ENCODE results near the gene TMEM200B. TPM values are rescaled to one million over a fixed set of nuclear protein-coding genes. Genes with fewer than 3 reads are reported as not detected.

TMEM200B gene
- total RNA-seq, 1 experiment from 2014 or later: 1.1 TPM

- Histone ChIP-seq H3K27me3 (replicated peaks; ENCODE audit: insufficient read depth, low read depth, low read length, poor library complexity) (no peaks in the 10 kb centered on the region), H3K36me3 (ENCODE audit: insufficient read depth, low read length, poor library complexity, severe bottlenecking) (peaks cover 54% of the 10 kb centered on the region), H3K9me3 (ENCODE audit: low read depth, low read length, poor library complexity, severe bottlenecking) (no peaks in the 10 kb centered on the region), H3K4me1 (ENCODE audit: insufficient read depth, low read length, poor library complexity, severe bottlenecking) (peaks cover 3% of the 10 kb centered on the region), H3K4me3 (ENCODE audit: low read depth, low read length, poor library complexity, severe bottlenecking) (no peak overlapping the region), H3K27ac (ENCODE audit: low read depth, low read length, poor library complexity, severe bottlenecking) (no peak overlapping the region)
- no TSS peak for BruUV-seq (replicated peaks)
- ChIA-PET POLR2A (ENCODE audit: low non-redundant PET) (interaction anchor here (0.6 kb wide), 1 partner anchor 48 kb away, joined by 6 read pairs; no protein-coding TSS in a partner anchor), CTCF (no interaction called here)
- no peak for DNase-seq (ENCODE audit: low spot score)
- no peak for TF ChIP-seq EZH2 (IDR thresholded peaks at IDR 0.05; ENCODE audit: borderline replicate concordance, low read depth, low read length, poor library complexity, severe bottlenecking)
- TF ChIP-seq, protein P1, sequence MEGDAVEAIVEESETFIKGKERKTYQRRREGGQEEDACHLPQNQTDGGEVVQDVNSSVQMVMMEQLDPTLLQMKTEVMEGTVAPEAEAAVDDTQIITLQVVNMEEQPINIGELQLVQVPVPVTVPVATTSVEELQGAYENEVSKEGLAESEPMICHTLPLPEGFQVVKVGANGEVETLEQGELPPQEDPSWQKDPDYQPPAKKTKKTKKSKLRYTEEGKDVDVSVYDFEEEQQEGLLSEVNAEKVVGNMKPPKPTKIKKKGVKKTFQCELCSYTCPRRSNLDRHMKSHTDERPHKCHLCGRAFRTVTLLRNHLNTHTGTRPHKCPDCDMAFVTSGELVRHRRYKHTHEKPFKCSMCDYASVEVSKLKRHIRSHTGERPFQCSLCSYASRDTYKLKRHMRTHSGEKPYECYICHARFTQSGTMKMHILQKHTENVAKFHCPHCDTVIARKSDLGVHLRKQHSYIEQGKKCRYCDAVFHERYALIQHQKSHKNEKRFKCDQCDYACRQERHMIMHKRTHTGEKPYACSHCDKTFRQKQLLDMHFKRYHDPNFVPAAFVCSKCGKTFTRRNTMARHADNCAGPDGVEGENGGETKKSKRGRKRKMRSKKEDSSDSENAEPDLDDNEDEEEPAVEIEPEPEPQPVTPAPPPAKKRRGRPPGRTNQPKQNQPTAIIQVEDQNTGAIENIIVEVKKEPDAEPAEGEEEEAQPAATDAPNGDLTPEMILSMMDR (conservative IDR thresholded peaks at IDR 0.05; ENCODE audit: low read depth, low read length): no peak
- intact Hi-C loops (cut with micrococcal nuclease; ENCODE audit: unreplicated experiment): no loop called here
Observed at GRCh38 chr1:29090937-29091618, 32.6 kb downstream of the TMEM200B start.

DNA sequence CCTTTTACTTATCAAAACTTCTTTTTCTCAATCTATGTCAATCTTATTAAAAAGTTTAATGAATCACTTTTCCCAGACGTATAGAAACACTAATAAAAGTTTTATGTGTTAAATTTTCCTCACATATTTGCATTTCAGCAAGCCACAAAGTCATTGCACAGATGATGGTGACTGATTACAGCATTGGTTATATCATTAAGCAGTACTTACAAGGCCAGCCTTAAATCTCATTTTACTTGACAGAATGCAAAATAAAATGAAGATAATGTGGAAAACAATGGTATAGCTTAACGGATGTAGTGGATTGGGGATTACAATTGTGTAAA is 39.5 kb downstream of the TMEM200B start:
- H3K36me3 ChIP-seq (ENCODE audit: insufficient read depth, low read length, poor library complexity, severe bottlenecking): peaks cover 56% of the 10 kb centered on the region
- H3K9me3 ChIP-seq (ENCODE audit: low read depth, low read length, poor library complexity, severe bottlenecking): no peaks in the 10 kb centered on the region
- POLR2A ChIA-PET (ENCODE audit: low non-redundant PET): no interaction called here
- H3K4me1 ChIP-seq (ENCODE audit: insufficient read depth, low read length, poor library complexity, severe bottlenecking): peaks cover 29% of the 10 kb centered on the region
- TF ChIP-seq, protein P1 (conservative IDR thresholded peaks at IDR 0.05; ENCODE audit: low read depth, low read length): no peak
- TF ChIP-seq EZH2 (IDR thresholded peaks at IDR 0.05; ENCODE audit: borderline replicate concordance, low read depth, low read length, poor library complexity, severe bottlenecking): no peak
- H3K27me3 ChIP-seq (replicated peaks; ENCODE audit: insufficient read depth, low read depth, low read length, poor library complexity): no peaks in the 10 kb centered on the region
- H3K4me3 ChIP-seq (ENCODE audit: low read depth, low read length, poor library complexity, severe bottlenecking): no peak overlapping the region
- intact Hi-C loops (cut with micrococcal nuclease; ENCODE audit: unreplicated experiment): no loop called here
- no TSS peak for BruUV-seq (replicated peaks)
- CTCF ChIA-PET: no interaction called here
- no peak overlapping the region for H3K27ac ChIP-seq (ENCODE audit: low read depth, low read length, poor library complexity, severe bottlenecking)
- no peak for DNase-seq (ENCODE audit: low spot score)

GRCh38 chr1:29083317-29084195 is 40.1 kb downstream of the TMEM200B start:
- Histone ChIP-seq H3K27me3 (replicated peaks; ENCODE audit: insufficient read depth, low read depth, low read length, poor library complexity) (no peaks in the 10 kb centered on the region), H3K9me3 (ENCODE audit: low read depth, low read length, poor library complexity, severe bottlenecking) (no peaks in the 10 kb centered on the region), H3K4me1 (ENCODE audit: insufficient read depth, low read length, poor library complexity, severe bottlenecking) (peaks cover 29% of the 10 kb centered on the region), H3K4me3 (ENCODE audit: low read depth, low read length, poor library complexity, severe bottlenecking) (no peak overlapping the region), H3K36me3 (ENCODE audit: insufficient read depth, low read length, poor library complexity, severe bottlenecking) (peaks cover 53% of the 10 kb centered on the region), H3K27ac (ENCODE audit: low read depth, low read length, poor library complexity, severe bottlenecking) (peak overlapping the region; percentile 32)
- ChIA-PET CTCF (no interaction called here), POLR2A (ENCODE audit: low non-redundant PET) (no interaction called here)
- no TSS peak for BruUV-seq (replicated peaks)
- TF ChIP-seq EZH2 (IDR thresholded peaks at IDR 0.05; ENCODE audit: borderline replicate concordance, low read depth, low read length, poor library complexity, severe bottlenecking): no peak
- TF ChIP-seq, protein P1 (conservative IDR thresholded peaks at IDR 0.05; ENCODE audit: low read depth, low read length): no peak
- peak; percentile 27 for DNase-seq (ENCODE audit: low spot score)
- intact Hi-C loops (cut with micrococcal nuclease; ENCODE audit: unreplicated experiment): no loop called here
